T-helper 1 cell treated with Interleukin-12 subunit alpha and Interleukin-12 subunit beta and Interleukin-4 antibody, amounts not matched to agents 30 ng/mL and 1 ng/mL, for 36 hours (primary cell): ENCODE results near the gene ALDH3A1. TPM values are rescaled to one million over a fixed set of nuclear protein-coding genes. Genes with fewer than 3 reads are reported as not detected.

Experiments
- intact Hi-C: fragments of 100-400 bp; cut with micrococcal nuclease; formaldehyde crosslinking; loops from one replicate; pipeline ENCODE4 v1.15.1; 2024
- total RNA-seq: library from RNA; stranded (reverse); gene quantifications from 2 replicates; pipeline ENCODE4 v1.2.3, GENCODE V29; 2022

Gene ALDH3A1
- total RNA-seq, 1 donor from 2014 or later, result not detected

GRCh38 chr17:19720210-19720475, 28.0 kb downstream of the ALDH3A1 start:
- intact Hi-C loops, result no loop called here

- intact Hi-C loops, result no loop called here
These were observed 28.5 kb downstream of the ALDH3A1 start for GRCh38 chr17:19719355-19720209.

- intact Hi-C loops, result no loop called here
These were observed 29.3 kb downstream of the ALDH3A1 start for GRCh38 chr17:19718613-19719354.

- intact Hi-C loops, result no loop called here
These were observed 30.0 kb downstream of the ALDH3A1 start for GRCh38 chr17:19718041-19718612.

GRCh38 chr17:19717411-19717908, 30.6 kb downstream of the ALDH3A1 start:
- intact Hi-C loops, result no loop called here

GRCh38 chr17:19717031-19717360, 31.1 kb downstream of the ALDH3A1 start:
- intact Hi-C loops, result no loop called here

GRCh38 chr17:19716108-19717030, 31.7 kb downstream of the ALDH3A1 start, which contains the start of gene SLC47A2:
Gene SLC47A2, minus strand, starts transcription at chr17:19716584. Its CDS starts 29 bp downstream, at chr17:19716555.
- intact Hi-C loops, result no loop called here

GRCh38 chr17:19714542-19715411, 33.3 kb downstream of the ALDH3A1 start:
- intact Hi-C loops, result no loop called here

- intact Hi-C loops, result no loop called here
These were observed 34.2 kb downstream of the ALDH3A1 start for GRCh38 chr17:19713901-19714361.

GRCh38 chr17:19713462-19713861, 34.6 kb downstream of the ALDH3A1 start:
- intact Hi-C loops, result no loop called here

GRCh38 chr17:19712436-19713004, 35.6 kb downstream of the ALDH3A1 start:
- intact Hi-C loops, result no loop called here

- intact Hi-C loops, result no loop called here
These were observed 38.3 kb downstream of the ALDH3A1 start for GRCh38 chr17:19709841-19710240.

- intact Hi-C loops, result no loop called here
These were observed 39.5 kb downstream of the ALDH3A1 start for GRCh38 chr17:19708431-19709175.

- intact Hi-C loops, result no loop called here
These were observed 40.3 kb downstream of the ALDH3A1 start for GRCh38 chr17:19707728-19708221.

GRCh38 chr17:19706791-19707727, 41.0 kb downstream of the ALDH3A1 start:
- intact Hi-C loops, result no loop called here

- intact Hi-C loops, result no loop called here
These were observed 42.0 kb downstream of the ALDH3A1 start for GRCh38 chr17:19705771-19706770.
